CD4-positive, alpha-beta T cell treated with Interleukin-1 beta for 1 hour (primary cell): ENCODE data around the gene MSI2.

Experiments used
- DNase-seq, 2 donors: peaks; one replicate each; pipeline ENCODE4 v3.0.0-alpha.2; 2020 to 2022

The MSI2 gene

GRCh38 chr17:57567251-57567650, 310.9 kb downstream of the MSI2 start:
- DNase-seq: no peak

DNA sequence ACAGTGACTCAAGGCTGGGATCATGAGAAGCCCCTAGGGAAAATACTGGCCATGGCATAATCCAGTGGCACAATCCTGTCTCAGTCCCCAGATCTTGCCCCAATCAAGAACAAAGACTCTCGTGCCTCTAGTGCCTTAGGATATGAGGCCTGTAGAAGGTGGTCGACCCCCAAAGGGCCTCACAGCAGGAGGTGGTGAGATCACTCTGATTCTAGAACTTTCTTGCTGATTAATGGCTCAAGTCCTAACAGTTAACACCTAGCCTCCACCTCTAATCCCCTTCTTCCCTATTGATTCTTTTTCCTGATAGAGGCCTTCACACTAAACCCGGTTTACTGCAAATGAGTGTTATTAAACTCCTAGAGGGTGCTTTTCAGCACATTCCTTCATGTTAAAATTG, 312.0 kb downstream of the MSI2 start:
- no peak for DNase-seq

DNA sequence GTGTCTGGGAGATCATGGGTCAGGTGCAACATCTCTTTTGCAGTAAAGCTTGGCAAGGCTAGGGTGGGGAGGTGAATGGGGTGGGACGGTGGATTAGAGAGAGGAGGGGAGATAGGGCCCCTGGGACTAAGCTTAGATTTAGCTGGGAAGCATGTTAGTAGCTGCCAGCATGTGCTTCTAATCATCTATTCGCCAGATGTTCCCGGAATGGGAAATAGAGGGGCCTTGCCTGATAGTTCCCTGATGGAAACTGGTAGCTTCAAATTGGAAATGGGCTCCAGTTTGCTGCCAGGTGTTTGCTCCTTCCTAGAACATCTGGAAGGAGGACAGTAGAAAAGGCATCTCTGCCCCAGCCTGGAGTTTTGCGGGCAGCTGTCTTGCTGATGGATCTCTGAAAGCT, 312.7 kb downstream of the MSI2 start:
- no peak for DNase-seq

DNA sequence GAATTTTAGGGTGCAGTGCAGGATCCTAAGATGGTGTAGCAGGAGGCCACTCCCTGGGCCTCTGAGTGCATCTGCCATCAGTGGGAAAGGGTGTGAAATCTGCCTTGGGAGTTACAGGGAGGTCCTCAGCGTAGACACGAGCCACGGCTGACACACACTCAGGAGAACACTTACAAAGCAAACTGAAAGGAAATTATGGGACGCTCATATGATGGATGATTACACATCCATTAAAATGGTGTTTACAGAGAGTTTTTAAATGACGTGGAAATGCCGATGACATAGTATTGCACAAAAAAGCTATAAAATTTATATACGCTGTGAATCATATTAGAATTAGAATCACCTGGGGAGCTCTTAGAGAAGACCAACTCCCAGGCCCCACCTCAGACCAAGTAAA, 313.5 kb downstream of the MSI2 start:
- no peak for DNase-seq

DNA sequence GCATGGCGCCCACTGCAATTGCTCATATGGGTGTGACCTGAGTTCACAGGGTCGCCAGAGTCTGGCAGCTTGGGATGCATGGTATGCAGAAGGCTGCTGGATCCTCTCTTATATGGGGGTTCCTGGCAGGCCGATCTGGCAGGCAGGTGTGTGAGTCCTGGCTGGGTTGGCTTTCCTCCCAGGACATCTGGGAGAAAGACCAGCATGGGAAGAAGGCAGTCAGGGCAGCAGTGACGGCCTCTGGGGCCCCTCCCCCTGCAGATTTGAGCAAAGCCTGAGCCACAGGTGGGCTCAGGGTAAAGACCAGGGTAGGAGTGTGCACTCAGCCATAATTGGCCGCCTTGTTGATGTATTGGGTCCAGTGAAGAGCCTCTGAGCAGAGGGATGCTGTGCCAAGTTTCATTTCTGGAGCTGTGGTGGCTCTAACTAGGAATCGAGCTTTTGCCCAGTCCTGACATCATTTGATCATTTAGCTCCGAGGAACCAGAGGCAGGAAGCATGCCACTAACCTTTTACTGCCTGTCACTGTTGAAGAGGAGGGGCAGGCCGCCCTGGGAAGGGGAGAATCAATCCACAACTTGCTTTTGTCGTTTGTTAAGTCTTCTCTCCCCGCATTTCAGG, 314.5 kb downstream of the MSI2 start:
- DNase-seq: no peak

DNA sequence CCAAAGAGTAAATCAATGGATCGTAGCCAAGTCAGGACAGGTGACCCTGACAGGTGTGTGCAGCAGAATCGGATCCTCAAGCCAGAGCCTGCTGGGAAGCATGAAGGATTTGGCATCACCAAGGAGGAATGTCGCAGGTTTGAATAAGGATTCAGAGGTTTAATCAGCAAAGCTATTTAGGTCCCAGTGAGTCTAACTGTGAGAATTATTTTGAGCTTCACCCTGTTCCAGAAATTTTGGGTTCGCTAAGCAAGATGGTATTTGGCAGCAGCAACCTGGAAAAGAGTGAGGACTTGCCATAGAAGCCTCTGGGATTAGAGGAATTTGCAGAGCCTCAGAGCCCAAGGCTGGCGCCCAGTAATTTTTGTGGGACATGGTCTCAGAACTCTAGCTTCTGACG, 315.7 kb downstream of the MSI2 start:
- DNase-seq: no peak

GRCh38 chr17:57572600-57572999, 316.3 kb downstream of the MSI2 start:
- no peak for DNase-seq

DNA sequence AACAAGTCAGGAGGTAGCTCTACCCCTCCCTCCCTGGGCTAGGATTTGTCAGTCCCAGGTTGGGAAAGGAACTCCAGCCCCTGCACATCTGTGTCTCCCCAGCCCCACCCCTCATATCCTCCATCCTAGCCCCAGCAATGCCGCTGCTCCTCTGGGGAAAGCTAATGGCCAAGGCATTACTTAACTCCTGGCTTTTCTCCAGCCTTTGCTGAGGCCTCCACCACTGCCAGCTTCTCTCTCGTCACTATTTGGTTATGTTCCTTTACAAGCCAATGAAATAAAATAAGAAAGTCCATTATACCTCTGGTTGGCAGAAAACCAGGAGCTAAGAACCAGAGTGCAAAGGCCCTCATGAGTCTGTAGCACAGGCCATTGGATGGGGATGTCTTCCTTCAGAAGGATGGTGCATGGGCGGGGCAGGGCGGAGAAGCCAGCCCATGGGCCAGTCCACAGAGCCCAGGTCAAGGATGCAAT, 317.8 kb downstream of the MSI2 start:
- no peak for DNase-seq

DNA sequence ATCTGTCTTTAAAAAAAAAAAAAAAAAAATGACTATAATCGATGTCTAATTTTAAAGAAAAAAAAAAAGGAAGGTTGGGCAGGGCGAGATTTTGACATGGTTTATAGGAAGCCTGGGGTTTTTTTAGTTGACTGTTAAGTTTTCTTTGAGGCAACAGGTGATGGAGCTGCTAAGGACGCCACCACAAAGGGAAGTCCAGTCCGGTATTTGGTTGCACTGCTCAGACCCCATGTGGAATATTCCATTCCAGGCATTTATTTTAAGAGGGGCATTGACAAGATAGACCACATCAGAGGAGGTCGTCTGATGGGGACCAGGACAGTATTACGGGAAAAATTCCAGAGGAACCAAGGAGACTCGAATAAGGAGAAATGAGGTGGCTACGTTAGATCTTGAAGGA, 320.4 kb downstream of the MSI2 start:
- no peak for DNase-seq

DNA sequence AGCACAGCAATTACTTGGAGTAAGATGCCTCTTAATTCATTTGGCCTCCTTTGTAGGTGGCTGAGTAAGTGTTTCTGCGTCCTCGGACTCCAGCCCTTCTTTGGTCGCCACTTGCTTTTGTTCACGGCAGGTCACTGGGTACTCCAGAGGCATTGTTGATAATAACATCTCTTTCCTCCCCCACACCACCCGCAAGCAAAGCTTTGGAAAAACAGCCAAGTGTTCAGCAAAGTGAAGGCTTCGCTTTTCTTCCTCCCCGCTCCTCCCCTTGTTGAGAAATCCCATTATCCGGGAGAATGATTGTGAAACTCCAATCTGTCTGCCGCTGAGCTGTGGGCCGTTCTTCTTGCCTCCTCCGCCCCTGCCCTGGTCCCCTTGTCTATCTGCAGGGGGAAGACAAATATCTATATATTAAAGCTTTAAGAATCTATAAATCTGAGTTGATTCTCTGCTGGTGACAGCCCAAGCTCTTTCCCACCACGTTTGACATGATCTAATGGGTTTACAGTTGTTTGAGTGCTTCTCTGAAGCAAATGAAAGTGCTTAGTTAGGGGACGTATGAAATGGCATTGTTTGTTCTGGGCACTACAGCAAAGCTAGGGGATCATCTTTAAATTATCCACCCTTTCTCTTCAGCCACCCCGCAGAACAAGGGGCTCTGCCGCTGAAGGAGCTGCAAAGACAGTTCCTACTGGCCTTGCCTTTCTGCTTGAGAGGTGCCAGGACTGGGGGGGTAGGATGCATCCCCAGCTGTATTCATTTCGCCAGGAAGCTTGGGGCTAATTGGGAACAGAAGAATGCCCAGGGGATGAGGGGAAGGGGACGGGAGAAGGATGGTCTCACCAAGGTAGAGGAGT, 321.7 kb downstream of the MSI2 start:
- DNase-seq: no peak

GRCh38 chr17:57578608-57579225, 322.4 kb downstream of the MSI2 start:
- DNase-seq: no peak

- no peak for DNase-seq
These were observed 322.9 kb downstream of the MSI2 start for GRCh38 chr17:57579245-57579644.

GRCh38 chr17:57580055-57580739, 323.9 kb downstream of the MSI2 start:
- DNase-seq: no peak

DNA sequence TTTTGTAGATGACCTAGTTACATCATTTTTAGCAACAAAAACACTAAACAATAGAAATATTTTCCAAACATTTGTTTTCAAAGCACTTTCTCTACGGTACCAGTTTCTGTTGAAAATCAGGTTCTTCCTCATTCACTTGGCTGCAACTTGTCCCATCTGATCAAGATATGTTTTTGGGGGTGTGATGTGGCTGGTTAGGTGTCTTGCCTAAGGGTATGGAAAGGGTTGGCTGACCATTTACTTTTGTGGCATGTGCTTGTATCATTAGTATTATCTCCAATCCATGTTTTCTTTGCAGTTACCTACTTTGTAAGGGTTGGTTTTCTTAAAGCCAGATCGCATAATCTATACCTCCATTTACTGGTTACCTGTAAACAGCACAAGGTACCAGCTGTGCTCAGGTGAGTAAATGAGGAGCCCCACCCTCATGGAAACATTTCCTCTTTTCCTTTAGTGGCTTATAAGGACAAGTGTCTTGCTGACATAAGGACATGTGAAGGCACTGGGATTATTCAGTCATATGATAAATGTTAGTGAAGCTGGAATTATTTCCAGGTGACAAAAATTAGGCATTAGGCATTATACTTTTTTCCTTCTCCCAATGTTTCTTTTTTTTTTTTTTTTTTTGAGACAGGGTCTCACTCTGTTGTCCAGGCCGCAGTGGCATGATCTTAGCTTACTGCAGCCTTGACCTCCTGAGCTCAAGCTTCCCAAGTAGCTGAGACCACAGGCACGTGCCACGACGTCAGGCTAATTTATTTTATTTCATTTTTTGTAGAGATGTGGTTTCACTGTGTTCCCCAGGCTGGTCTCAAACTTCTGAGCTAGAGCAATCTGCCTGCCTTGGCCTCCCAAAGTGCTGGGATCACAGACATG, 326.8 kb downstream of the MSI2 start:
- DNase-seq: no peak

- DNase-seq: no peak
These were observed 327.8 kb downstream of the MSI2 start for GRCh38 chr17:57584050-57584551.

- no peak for DNase-seq
These were observed 329.2 kb downstream of the MSI2 start for GRCh38 chr17:57585341-57586195.

GRCh38 chr17:57586196-57586740, 329.9 kb downstream of the MSI2 start:
- DNase-seq: no peak

- no peak for DNase-seq
These were observed 330.4 kb downstream of the MSI2 start for GRCh38 chr17:57586742-57587141.

DNA sequence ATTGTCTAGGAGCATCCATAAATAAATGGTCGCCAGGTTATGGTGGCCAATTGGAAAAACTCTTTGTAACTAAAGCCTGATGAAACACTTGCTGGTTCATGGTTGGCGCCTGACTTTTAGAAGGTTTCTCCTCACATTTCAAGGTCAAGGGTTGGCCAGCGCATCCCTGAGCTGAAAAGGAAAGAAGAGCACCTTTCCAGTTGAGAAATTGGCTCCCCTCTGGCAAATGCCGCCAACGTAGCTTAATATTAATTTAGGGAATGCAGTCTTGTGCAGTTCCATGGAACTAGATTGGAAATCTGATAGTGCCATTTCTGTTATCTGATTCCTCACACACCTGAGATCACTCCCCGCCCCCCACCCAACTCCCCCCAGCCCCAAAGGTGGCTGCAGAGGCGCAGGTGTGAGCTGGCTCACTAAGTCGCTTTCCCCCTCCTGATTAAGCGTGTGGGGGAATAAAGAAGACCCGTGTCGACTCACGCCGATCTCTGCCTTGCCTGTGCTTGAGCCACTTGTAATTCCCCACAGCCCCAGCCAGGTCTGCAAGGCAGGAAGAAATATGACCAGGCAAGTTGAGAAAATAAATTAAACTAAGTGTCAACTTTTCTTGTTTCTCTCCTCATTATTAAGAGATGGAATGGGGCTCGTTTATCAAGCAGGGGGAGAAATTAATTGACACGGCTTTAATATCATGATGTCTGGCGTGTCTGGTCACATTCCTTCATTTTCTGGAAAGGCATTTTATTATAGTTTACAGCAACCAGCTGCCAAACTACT, 331.1 kb downstream of the MSI2 start:
- DNase-seq: no peak

GRCh38 chr17:57588086-57588485, 331.8 kb downstream of the MSI2 start:
- no peak for DNase-seq
